HG03457 (cell line): ENCODE data around the gene GRAPL.
"Not testable (repeated sequence)": the region's sequence is repeated elsewhere in the genome, so short reads cannot be mapped to it uniquely, and the experiment has no call there.

Experiments
- ATAC-seq: cut with Tn5 transposase; IDR thresholded peaks from one replicate; pipeline ENCODE4 v1.9.1; 2021; ENCODE audit warnings: moderate number of reproducible peaks; ENCODE audit not compliant: unreplicated experiment

Gene GRAPL

DNA sequence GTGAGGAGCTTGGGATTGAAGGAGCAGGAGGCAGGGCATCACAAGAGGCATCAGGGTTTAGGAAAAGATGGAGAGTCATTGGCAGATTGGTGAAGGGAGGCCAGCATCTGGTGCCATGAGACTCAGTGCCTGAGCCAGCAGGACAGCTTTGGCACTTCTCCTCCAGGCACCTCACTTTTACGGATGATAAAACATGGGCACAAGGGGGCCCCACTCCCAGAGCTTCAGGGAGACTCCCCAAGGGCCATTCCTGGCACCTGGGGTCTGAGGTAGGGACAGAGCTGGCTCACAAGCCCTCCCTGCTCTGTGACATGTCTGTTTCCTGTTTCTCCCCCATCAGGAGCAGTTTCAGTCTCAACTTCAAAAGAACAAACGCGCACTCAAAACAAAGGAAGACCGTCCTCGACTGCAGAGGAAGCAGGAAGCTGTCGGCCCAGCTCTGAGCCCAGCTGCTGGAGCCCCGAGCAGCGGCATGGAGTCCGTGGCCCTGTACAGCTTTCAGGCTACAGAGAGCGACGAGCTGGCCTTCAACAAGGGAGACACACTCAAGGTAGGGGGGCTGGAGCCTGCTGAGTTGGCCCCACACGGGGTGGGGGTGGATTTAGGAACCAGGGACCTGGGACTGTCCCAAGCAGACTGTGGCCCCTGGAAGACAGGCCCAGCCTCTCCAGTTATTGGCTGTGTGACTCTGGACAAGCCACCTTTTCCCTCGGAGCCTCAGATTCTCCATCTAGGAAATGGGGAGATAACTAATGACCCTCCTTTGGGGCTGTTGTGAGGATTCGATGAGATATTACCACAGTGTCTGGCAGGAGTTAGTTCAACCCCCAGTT lies at the start of gene GRAPL:
Gene GRAPL (plus strand): TSS at position 442 of the 833 bp plus-strand sequence. CDS start 31 bp downstream, at position 473.
- not testable (repeated sequence) for ATAC-seq

DNA sequence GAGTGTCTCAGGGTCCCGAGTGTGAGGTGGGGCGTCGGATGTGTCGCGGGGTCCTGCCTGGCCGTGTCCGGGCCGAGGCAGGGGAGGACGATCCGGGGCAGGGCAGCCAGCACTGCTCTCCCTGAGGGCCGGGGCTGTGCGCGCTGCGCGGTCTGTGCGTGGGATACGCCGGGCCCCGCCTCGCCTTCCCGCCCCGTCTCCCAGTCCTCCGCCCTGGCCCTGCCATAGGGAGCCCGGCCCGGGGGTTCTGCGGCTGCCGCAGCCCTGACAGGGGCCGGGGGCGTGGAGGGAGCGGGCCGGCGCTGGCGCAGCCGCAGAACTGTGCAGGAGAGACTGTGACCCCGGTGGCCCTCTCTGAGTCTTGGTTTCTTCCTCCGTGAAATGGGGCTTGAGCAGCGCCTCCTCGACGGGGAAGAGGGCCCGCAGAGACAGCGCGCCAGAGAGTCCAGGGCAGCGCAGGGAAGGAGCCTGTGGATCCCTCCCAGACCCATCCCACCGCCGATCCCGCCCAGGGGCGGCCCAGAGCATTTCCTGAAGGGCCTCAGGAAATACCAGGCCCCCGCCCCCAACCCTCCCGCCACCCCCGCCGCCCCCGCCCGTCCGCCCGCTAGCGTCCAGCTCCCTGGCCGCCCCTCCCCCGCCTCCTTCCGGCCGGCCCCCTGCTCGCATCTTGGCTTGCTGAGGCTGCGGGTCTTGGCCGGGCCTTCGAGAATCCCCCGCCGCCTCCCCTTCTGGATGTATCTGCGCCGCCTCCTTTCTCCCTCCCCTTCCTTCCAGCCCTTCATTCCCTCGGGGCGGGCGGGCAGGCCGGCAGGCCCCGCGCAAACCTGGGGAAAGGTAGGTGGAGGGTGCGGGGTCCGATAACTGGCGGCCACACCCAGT lies 38.3 kb upstream of the GRAPL start:
- not testable (repeated sequence) for ATAC-seq

DNA sequence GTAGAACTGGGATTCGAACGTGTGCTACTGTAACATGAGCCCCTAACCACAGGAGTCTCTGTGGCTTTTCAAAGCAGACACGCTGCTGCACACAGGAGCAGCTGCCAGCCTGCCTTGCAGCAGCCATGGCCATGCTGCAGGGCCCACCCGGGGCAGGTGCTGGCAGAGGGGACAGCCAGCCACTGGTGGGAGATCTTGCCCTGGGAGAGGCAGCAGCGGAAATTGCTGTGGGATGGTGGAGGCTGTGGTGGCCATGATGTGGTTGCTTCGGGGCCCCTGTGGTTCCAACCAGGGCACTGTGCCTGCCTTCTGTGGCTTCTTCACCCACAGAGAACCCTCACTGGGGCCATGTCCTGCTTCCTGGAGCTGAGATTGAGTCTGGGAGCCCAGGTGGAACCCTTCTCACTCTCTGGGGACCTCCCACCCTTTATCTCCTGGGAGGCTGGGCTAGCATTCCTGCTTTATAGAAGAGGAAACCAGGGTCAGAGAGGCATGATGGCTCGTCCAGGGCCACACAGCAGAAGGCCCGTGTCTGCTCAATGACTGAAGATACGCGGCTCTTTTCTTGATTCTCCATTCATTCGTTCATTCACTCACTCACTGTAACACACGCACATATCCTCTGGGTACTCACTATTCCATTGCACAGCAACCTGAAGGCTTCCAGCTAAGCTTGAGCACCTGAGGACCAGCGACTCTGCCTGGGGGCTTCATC lies 37.2 kb upstream of the GRAPL start:
- not testable (repeated sequence) for ATAC-seq

DNA sequence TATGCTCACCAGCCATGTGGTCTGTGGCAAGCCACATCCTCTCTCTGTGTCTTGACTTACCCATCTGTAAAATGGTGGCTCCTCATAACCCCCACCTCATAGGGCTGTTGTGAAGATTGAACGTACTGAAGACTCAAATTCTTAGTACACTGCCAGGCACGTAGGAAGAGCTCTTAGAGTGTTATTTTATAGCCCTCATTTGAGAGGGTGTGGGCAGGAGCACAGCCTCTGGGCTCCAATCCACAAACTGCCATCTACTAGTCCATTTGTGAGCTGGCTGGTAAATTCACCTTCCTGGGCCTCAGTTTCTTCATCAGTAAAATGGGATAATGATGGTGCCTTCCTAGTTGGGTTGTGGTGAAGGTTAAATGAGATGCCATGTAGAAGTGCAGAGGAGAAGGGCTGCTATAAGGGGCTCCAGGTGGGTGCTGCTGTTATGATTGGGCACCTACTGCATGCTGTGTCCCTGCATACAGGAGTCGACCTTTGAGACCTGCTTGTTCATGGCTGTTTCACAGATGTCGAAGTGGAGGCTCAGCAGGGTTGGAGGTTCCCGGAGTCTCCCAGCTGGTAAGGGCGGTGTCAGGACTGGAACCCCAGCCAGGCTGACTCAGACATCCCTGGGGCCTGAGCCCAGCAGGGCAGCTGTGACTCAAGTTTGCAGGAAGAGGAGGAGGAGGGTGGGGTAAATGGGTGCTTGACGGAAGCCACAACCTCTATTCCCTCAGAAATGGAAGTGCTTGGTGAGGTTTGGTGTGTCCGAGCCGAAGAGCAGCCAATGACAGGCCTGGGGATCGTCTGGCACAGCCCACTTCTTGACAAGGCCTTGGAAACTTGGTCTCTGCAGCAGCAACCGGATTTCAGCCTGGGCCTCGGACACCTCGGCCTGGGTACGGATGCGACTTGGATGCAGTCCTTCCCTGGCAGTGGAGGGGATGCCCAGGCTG lies 34.4 kb upstream of the GRAPL start:
- ATAC-seq = not testable (repeated sequence)

DNA sequence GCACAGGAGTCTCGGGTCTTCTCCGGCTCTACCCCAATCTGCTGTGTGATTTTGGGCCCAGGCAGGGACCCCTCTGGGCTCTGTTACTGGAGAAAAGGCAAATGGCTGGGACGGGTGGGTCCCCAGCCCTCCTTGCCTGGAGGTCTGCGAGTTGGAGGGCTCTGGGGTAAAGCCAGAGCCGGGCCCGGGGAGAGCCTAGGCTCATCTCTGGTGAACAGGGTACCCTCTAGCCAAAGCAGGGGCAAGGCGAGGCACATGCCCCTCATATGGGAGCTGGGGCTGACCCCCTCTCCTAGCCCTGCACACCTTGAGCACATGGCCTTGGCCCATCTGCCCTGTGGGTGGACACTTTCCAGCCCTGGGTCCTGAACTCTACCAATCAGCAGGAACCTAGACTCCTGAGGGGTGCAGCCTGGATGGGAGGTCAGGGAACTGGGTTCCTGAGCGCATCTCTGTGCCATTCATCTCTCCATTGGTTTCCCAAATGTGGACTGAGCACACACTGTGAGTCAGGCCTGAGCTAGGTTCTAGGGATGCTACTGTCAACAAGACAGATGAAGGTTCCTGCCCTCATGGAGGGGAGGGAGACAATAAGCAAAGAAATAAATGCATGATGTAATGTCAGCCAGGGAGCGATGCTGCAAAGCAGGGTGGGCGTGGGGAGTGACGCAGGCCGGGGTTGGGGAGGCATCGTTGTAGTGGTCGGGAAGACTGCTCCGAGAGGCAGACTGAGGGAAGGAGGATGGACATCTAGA lies 33.5 kb upstream of the GRAPL start:
- not testable (repeated sequence) for ATAC-seq

DNA sequence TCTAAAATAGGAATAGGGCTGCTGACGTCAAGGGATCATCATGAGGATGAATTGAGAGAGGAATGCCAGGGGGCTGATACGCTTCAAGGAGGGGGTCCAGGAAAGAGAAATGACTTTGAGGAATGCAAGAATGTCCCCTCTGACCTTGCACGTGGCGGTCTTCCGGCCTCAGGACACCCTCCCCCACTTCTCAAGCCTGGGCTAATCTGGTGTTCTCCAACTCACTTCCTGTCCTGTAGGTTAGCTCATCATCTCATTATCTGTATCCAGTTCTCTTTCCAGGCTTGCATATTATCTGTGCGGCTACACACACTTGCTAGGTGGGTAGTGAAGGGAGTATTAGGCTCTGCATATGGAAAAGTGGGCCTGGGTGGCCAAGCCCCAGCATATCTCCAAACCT lies 18.9 kb upstream of the GRAPL start:
- ATAC-seq = not testable (repeated sequence)

DNA sequence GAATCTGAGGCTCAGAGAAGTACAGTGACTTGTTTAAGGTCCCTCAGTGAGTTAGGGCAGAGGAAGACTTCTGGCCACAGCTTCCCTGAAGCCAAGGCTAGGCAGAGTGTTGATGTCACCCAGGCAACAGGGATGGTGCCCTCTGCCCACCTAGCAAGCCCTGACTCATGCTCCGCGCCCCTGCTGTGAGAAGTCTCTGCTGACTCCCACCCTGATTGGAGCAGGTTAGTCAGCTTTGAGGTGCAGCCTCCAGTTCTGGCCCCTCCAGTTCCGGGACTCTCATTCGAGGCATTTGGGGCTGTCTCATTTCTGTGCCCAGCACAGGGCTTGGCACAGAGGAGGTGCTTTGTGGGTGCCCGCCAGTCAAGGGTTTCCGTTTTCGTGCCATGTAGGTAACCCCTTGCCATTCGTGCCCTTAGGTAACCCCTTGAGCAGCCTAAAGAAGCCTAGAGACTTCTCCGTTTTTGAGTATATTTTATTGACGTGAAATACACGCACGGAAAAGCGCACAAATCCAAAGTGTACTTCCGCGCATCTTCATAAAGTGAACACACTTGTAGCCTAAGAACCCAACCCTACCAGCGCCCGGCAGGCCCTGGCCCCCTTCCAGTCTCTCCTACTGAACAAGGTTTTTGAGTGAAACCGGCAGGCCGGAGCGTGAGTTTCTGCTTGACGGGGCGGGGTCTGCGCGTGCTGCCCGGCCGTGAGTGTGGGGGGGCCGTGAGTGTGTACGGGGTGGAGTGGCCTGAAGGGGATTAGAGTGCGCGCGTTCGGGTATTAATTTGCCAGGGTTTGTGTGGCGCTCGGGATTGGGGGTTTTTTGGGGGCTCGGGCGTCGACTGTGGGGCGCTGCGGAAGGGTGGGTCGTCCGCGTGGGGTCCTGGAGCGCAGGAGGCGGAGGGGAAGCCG lies 16.9 kb upstream of the GRAPL start:
- peak; percentile 9 for ATAC-seq

DNA sequence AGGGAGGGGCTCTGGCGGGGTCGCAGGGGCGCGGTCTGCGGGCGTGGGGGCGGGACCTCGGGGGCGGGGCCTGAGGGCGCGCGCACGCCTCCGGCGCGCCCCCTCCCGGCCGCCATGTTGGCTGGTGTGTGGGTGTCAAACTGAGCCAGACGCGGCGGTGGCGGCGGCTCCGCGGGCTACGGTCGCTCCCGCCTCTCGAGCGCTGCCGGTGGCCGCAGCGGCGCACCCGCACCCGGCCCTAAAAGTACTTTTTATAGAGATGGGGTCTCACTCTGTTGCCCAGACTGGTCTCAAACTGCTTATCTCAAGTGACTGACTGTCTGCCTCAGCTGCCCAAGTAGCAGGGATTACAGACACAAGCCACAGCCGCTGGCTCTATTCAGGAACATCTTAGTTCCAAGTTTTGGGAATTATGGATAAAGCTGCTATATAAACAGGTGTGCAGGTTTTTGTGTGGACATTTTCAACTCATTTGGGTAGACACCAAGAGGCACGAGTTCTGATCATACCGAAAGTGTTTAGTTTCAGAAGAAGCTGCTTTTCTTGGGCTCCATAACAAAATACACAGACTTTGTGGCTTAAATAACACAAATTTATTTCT lies 16.2 kb upstream of the GRAPL start:
- peak; percentile 41 for ATAC-seq

DNA sequence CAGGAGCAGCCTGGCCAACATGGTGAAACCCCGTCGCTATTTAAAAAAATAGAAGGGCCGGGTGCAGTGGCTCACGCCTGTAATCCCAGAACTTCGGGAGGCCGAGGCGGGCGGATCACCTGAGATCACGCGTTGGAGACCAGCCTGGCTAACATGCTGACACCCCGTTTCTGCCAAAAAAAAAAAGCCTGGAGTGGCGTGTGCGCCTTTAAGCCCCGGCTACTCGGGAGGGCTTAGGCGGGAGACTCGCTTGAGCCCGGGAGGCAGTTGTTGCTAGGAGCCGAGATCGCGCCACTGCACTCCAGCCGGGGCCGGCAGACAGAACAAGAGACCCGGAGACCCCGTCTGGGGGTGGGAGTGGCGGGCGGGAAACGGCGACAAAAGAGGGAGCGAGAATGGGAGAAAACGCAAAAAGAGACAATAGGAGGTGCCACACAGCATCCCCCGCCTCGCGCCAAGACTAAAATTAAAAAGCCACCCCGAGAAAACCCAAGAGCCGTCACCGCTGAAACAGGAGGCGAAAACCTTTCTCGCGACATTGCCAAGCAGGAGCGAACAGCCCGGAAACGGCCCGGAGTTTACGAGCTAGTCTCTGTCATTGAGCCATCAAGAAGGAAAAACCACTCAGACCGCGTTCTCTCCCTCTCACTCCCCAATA lies 15.5 kb upstream of the GRAPL start:
- ATAC-seq = peak; percentile 74

DNA sequence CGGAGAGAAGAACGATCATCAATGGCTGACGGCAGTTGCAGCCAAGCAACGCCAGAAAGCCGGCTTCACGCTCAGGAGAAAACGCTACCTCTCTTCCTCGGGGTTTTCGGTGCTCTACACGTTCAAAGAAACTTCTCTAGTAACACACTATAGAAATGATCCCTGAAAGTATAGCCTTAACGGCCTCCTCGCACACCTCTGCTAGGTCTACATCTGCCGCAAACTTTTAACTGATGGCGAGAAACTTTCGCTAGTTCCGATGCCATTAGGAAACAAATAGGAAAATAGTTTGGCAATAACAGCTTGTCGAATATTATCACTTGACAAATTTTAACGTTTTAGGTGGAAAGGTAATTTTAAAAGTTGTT lies 14.9 kb upstream of the GRAPL start:
- ATAC-seq = not testable (repeated sequence)

DNA sequence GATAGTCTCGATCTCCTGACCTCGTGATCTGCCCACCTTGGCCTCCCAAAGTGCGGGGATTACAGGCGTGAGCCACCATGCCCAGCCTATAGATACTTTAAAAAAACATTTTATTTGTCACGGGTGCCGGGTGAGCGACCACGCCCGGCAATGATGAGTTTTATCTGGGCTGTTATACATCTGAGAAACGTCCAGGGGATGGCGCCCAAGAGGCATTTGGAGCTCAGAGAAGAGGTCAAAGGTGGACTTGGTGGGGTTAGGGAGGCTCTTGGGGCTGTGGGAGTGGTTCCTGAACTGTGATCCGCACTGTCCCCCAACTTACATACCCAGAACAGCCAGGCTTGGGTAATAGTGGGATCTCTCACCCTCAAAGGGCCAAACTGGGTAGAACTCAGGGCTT lies 8.7 kb upstream of the GRAPL start:
- ATAC-seq = not testable (repeated sequence)

DNA sequence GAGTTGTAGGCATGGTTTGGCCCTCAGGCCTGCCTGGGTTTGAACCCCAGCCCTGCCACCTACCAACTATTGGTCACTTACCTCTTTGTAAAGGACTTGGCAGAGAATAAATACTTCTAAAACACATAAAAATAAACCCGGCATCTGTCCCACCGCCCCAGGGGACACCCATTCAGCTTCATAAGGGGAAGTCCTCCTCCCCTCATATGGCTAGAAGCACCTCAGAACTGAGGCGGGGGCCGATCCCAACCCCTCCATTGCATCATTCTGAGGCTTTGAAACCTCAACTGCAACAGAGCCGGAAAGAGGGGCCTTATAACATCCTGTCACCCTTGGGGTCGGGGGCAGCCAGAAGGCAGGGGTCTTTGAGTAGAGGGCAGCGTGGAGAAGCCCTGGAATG lies 2.1 kb upstream of the GRAPL start:
- ATAC-seq = not testable (repeated sequence)

DNA sequence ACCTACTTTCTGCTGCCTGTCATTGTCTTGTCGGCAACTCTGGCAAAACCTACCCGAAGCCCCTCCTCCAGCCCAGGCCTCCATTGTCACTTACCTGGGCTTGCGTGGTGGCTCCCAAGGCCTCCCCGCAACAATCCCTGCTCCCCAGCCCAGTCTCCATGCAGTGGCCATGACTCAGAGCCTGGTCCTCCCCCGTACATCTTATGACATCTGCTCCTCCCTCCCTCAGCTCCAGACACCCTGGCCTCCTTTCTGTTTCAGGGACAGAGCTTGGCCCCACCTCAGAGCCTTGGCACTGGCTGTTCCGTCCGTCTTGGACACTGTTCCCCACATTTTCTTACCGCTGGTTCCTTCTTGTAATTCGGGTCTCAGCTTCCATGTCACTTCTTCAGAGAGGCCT lies 2.1 kb downstream of the GRAPL start:
- ATAC-seq = not testable (repeated sequence)

DNA sequence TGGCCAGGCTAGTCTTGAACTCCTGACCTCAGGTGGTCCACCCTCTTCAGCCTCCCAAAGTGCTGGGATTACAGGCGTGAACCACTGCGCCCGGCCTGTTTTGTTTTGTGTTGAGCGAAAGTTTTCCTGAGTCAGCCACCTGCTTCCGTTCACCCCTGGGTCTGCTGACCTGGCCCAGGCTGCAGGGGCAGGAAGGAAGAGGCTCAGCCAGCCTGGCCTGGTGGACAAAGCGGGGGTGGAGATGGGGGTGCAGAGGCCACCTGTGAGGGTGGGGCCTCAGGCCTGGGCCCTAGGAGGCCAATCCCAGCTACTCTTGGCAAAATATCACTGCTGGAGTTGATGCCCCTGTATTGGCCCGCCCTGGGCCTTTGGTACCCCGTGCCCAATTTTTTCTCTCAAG lies 3.7 kb downstream of the GRAPL start:
- not testable (repeated sequence) for ATAC-seq

DNA sequence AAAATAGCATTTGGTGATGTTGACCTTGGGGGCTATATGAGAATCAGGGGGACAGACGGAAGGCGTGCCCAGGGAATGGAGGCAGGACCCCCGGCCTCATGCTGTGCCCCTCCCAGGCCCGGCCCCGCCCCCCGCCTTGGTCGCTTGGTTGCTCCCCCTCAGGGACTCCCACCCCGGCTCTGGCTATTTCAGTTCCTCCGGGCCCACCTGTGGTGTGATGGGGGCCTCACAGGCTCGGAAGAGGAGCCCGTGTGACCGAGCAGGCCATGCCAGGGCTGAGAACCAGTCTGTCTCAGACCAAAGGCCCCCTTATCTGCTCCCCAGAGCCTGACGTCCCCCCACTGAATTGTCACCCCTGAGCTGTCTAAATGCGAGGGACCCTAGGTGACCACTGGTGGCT lies 4.4 kb downstream of the GRAPL start:
- ATAC-seq = not testable (repeated sequence)

DNA sequence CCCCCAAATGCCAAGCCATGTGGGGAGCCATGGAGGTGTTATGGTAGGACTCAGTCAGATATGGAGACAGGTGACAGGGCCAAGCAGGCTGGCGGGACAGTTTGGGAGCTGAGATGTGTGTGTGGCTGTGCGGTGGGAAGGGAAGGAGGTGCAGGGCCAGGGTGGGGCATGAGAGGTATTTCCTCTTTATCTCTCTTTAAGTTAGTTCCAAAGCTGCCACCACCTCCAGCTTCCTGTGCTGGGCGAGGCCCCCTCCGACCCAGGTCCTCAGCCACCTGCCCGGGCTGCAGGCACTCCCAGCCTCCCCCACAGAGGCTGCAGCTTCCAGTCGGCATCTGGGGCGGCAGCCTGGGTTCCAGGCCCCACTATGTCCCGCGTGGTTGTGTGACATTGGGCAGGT lies 6.4 kb downstream of the GRAPL start:
- not testable (repeated sequence) for ATAC-seq

DNA sequence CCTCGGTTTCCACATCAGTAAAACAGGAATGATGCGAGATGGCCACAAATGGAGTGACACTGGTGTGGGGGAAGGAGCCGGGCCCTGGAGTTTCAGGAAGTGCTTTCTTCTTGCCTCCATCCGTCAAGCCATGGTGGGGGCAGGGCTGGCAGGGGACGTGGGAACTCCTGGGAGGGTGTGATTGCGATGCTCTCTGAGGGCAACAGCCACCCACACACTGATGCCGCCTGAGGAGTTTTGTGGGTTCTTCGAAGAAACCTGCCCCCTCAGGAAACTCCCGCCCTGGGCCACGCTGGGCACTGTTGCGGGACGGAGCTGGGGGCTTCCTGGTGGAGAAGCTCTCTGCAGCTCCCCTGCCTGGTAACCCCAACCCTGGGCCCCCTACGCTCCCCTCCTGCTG lies 8.0 kb downstream of the GRAPL start:
- not testable (repeated sequence) for ATAC-seq
